ENCODE measurements around the gene TPK1.

- TF ChIP-seq RAD21 (IDR thresholded peaks at IDR 0.05; ENCODE audit: low read length) (no peak), CTCF (IDR thresholded peaks at IDR 0.05) (no peak), POLR2AphosphoS5 (IDR thresholded peaks at IDR 0.05; ENCODE audit: low read depth, low read length) (no peak), FOSL2 (IDR thresholded peaks at IDR 0.05; ENCODE audit: borderline replicate concordance, low read depth) (no peak)
Measured at GRCh38 chr7:144500225-144500624, 335.6 kb downstream of the TPK1 start.
